Mammary epithelial cell (primary cell): Measurements from ENCODE around the gene CREB5.

Source experiments
- CTCF ChIP-seq, 2 donors: IDR thresholded peaks in 1 of 2; conservative IDR thresholded peaks in 1 of 2; 2 replicates each; pipeline ENCODE4 v1.5.1; 2011 to 2012; ENCODE audit warnings: inconsistent platforms in 2 of 2, low read length in 2 of 2, mild to moderate bottlenecking in 2 of 2, control low read depth in 1 of 2, low read depth in 1 of 2; ENCODE audit not compliant: insufficient read depth in 1 of 2; ENCODE audit errors: extremely low read depth in 1 of 2
- EZH2 ChIP-seq: IDR thresholded peaks from 2 replicates; pipeline ENCODE4 v1.6.1; 2012; ENCODE audit warnings: low read length, inconsistent platforms, borderline replicate concordance

DNA sequence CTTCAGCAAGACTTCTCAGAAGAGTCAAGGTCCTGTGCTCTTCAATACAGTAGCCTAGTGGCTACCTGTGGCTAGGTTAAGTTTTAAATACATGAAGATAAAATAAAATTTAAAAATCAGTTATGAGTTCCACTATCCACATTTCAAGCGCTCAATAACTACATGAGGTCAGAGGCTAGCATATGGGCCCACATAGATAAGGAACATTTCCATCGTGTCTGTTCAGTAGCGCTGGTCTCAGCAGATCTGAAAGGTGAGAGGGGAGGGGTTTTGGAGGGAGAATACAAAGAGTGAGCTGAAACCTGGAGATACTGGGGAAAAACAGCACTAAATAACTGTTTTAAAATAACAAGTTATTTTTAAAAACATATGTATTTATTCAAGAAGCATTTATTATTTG, 326.8 kb downstream of the CREB5 start:
- no peak for TF ChIP-seq CTCF (conservative IDR thresholded peaks at IDR 0.05 in 1 of 2, IDR thresholded peaks at IDR 0.05 in 1 of 2; ENCODE audit: extremely low read depth in 1 of 2, insufficient read depth in 1 of 2, low read depth in 1 of 2, low read length in 2 of 2)
- no peak for TF ChIP-seq EZH2
